Hematopoietic multipotent progenitor cell treated with erythropoietin and hydrocortisone succinate and interleukin-3 and kit ligand, for 17 days (in vitro differentiated cells): ENCODE measurements around the gene RS1.

Source experiments
- DNase-seq: peaks from one replicate; pipeline ENCODE4 v3.0.0-alpha.2; 2015; ENCODE audit warnings: low spot score

RS1 gene

GRCh38 chrX:18672008-18672407, at the start of gene RS1:
Gene RS1 (minus strand): TSS chrX:18672108. CDS start chrX:18672068, 40 bp downstream.
- no peak for DNase-seq

- no peak for DNase-seq
Observed at GRCh38 chrX:18719852-18720251, 47.9 kb upstream of the RS1 start.

- DNase-seq: no peak
Observed at GRCh38 chrX:18714910-18715309, 43.0 kb upstream of the RS1 start.

- no peak for DNase-seq
Observed at GRCh38 chrX:18709833-18710232, 37.9 kb upstream of the RS1 start.

- DNase-seq: no peak
Observed at GRCh38 chrX:18707426-18708049, 35.6 kb upstream of the RS1 start, which contains the start of gene PPEF1. Gene PPEF1 (plus strand): TSS chrX:18707645. CDS start chrX:18707781, 136 bp downstream.

GRCh38 chrX:18702362-18703195, 30.7 kb upstream of the RS1 start:
- DNase-seq: no peak

GRCh38 chrX:18701621-18702361, 29.9 kb upstream of the RS1 start:
- no peak for DNase-seq

- DNase-seq: no peak
Observed at GRCh38 chrX:18698737-18699650, 27.1 kb upstream of the RS1 start.

- no peak for DNase-seq
Observed at GRCh38 chrX:18696653-18697052, 24.7 kb upstream of the RS1 start.

- DNase-seq: no peak
Observed at GRCh38 chrX:18692541-18692940, 20.6 kb upstream of the RS1 start.

GRCh38 chrX:18691431-18691830, 19.5 kb upstream of the RS1 start:
- DNase-seq: no peak

- no peak for DNase-seq
Observed at GRCh38 chrX:18687856-18688495, 16.1 kb upstream of the RS1 start.

- DNase-seq: no peak
Observed at GRCh38 chrX:18682979-18683387, 11.1 kb upstream of the RS1 start.

- no peak for DNase-seq
Observed at GRCh38 chrX:18681996-18682395, 10.1 kb upstream of the RS1 start.

GRCh38 chrX:18677161-18677869, 5.4 kb upstream of the RS1 start:
- DNase-seq: no peak

GRCh38 chrX:18676470-18676869, 4.6 kb upstream of the RS1 start:
- DNase-seq: no peak

GRCh38 chrX:18676050-18676449, 4.1 kb upstream of the RS1 start:
- DNase-seq: no peak

GRCh38 chrX:18674788-18675735, 3.2 kb upstream of the RS1 start:
- DNase-seq: peak; percentile 81

GRCh38 chrX:18674417-18674787, 2.5 kb upstream of the RS1 start:
- DNase-seq: no peak
